HG03135 (cell line): ENCODE results near the gene FZD8.

Source experiments
- ATAC-seq: cut with Tn5 transposase; IDR thresholded peaks from one replicate; pipeline ENCODE4 v1.9.1; 2021; ENCODE audit warnings: mild to moderate bottlenecking, moderate library complexity; ENCODE audit not compliant: unreplicated experiment

FZD8 gene

GRCh38 chr10:35607475-35608327, 34.4 kb downstream of the FZD8 start:
- ATAC-seq = no peak

GRCh38 chr10:35606430-35606829, 35.7 kb downstream of the FZD8 start:
- ATAC-seq = no peak

GRCh38 chr10:35605191-35605590, 36.9 kb downstream of the FZD8 start, which contains the start of gene GJD4:
GJD4 (plus strand) TSS chr10:35605341; CDS start chr10:35605568, 227 bp downstream.
- ATAC-seq = no peak

- no peak for ATAC-seq
Measured at GRCh38 chr10:35600193-35600592, 41.9 kb downstream of the FZD8 start.

- ATAC-seq = no peak
Measured at GRCh38 chr10:35598379-35598778, 43.7 kb downstream of the FZD8 start.

- no peak for ATAC-seq
Measured at GRCh38 chr10:35595106-35595505, 47.0 kb downstream of the FZD8 start.

- no peak for ATAC-seq
Measured at GRCh38 chr10:35594115-35595079, 47.7 kb downstream of the FZD8 start.

GRCh38 chr10:35592441-35592840, 49.7 kb downstream of the FZD8 start:
- no peak for ATAC-seq

- ATAC-seq = no peak
Measured at GRCh38 chr10:35588836-35589235, 53.3 kb downstream of the FZD8 start.
